NCI-H345 treated with DMSO at 0.1 percent for 48 hours (cell line): ENCODE results near the gene RNU1-2.
"Not testable (repeated sequence)": the region's sequence is repeated elsewhere in the genome, so short reads cannot be mapped to it uniquely, and the experiment has no call there.

Source experiments
- DNase-seq: peaks from one replicate; lab custom pipeline; 2025; ENCODE audit not compliant: unreplicated experiment; lab: John Stamatoyannopoulos, UW

The RNU1-2 gene

GRCh38 chr1:16925635-16926490 is 30.1 kb downstream of the RNU1-2 start:
- DNase-seq, result no peak

- DNase-seq, result peak; percentile 97
Measured at GRCh38 chr1:16926491-16927073, 30.8 kb downstream of the RNU1-2 start.

DNA sequence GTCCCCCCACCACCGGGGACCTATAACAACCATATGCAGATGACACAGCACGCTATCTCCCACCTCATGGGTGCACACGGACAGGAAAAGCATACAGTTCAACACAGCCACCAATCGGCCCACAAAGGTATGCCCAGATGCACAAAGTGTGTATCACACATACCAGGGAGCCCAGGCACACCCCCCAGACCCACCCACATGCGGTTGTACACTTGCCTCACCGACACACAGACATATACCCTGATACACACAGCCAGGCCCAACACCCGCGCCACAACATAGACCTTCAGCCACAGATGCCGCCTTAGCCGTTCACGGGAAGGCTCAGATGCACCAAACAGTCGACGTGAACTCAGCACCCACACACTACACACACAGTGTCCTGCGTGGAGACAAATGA is 31.5 kb downstream of the RNU1-2 start:
- DNase-seq, result no peak

GRCh38 chr1:16927711-16928485 is 32.1 kb downstream of the RNU1-2 start:
- no peak for DNase-seq

- peak; percentile 67 for DNase-seq
Measured at GRCh38 chr1:16929146-16930041, 33.6 kb downstream of the RNU1-2 start.

DNA sequence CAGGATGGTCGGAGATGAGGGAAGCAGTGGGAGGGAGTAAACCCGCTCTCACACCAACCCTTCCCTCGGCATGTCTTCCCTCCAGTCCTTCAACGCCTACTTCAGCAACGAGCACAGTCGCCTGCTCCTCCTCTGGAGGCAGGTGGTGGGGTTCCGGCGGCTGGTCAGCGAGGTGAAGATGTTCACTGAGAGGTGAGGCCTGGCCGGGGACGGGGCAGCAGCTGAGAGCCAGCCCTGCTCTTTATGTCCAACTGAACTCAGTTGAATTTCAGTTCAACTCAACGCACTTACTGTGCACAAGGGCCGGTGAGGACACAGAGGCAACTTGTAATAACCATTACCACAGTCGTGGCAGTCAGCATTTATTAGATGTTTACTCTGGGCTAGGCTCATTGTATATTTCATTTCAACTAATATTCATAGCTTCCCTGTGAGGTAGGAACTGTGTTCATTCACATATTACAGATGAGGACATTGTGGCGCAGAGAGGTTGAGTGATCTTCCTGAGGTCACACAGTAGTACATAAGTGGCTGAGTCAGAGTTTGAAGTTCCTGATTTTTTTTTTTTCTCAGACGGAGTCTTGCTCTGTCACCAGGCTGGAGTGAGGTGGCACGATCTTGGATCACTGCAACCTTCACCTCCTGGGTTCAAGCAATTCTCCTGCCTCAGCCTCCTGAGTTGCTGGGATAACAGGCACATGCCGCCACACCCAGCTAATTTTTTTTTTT is 35.6 kb downstream of the RNU1-2 start:
- DNase-seq, result not testable (repeated sequence)

DNA sequence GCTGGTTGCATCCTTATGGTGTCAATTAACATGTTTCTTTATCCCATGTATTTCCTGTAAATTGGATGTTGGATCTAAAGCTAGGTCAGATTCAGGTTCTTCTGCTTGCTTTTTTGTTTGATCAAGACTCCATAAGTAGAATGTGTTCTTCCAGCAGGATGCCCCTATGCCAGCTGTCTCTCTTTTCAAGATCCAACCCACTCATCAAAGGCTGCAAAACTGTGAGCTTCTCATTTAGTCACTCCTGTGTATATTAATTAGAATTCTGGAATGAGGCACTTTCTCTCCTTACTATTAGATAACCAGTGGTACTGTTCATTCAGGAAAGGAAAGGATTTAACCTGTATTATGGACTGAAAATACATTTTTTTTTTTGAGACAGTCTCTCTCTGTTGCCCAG is 38.2 kb downstream of the RNU1-2 start:
- DNase-seq, result not testable (repeated sequence)

GRCh38 chr1:16936580-16936979 is 40.8 kb downstream of the RNU1-2 start:
- DNase-seq, result not testable (repeated sequence)

DNA sequence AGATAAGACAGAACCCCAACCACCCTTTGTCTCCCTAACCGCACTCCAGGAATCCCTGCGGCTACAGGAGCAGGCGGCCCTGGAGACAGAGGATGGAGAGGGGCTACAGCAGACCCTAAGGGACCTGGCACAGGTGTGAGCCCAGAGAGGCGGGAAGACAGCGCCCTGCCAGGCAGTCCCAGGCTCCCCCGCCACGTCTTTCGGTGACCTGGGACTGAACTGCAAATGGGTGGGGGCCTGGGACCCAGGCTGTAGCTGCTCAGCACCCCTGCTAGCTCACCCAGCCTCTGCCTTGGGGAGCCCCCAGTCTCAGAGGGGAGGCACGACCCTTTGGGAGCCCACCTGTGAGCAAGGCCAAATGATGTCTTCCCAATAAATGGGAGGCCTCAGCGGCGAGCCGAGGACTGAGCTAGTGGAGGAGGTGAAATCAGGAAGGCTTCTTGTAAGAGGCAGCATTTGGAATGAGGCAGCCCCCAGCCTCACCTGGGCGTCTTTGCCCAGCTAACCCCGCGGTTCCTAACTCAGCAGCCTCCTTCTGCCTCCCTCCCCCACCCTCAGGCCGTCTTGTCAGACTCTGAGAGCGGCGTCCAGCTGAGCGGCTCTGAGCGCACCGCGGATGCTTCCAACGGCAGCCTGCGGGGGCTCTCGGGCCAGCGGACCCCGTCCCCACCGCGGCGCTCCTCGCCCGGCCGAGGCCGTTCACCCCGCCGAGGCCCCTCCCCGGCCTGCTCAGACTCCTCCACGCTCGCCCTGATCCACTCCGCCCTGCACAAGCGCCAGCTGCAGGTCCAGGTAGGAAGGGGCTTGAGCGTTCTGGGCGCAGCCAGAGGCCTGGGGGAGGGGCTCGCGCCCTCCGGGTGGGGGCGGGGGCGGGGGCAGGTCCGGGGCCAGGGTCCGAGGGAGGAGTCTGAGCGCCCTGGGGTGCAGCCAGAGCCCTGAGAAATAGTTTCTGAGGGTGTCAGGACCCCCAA is 42.9 kb downstream of the RNU1-2 start:
- no peak for DNase-seq

DNA sequence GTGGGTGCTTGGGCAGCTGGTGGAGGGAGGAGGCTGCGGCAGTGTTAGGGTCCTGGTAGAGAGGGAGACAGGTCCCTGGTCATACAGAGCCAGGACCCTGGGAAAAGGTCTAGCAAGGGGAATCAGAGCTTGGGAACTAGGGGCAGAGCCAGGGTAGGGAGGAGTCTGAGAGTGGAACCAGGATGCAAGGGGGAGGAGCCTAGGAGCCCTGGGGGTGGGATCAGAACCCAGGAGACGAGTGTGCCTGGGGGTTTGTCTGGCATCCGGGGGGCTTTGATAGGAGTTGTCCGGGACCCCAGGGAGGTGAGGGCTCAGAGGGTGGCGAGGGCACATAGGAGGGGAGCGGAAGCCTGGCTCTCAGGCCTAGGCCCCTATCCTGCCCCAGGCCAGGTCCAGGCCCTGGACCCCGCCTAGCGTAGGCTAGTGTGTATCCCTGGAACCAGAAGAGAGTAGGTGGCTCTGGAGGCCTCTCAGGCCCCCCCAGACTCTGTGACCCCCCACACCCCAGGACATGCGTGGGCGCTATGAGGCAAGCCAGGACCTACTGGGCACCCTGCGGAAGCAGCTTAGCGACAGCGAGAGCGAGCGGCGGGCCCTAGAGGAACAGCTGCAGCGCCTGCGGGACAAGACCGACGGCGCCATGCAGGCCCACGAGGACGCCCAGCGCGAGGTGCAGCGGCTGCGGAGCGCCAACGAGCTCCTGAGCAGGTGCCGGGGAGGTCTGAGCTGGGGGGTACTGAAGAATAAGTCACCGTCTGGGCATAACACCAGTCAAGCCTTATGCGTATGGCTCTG is 43.8 kb downstream of the RNU1-2 start:
- DNase-seq, result not testable (repeated sequence)

GRCh38 chr1:16944038-16944437 is 48.3 kb downstream of the RNU1-2 start:
- DNase-seq, result no peak

DNA sequence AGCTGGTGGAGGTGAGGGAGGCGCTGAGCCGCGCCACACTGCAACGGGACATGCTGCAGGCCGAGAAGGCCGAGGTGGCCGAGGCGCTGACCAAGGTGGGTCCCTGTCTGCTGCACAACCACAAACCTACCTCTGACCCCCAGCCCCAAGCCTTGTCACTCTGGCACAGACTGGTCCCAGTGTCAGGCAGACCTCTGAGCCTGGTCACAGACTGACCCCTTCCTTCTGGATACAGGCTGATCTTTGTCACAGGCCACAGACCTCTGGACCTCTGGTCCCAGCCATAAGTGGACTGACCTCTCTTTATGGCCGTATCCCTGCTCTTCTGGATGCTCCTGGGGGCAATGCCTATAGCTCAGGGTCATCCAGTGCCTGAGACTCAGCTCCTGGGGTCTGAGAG is 49.7 kb downstream of the RNU1-2 start:
- DNase-seq, result not testable (repeated sequence)
